Pancreas (tissue), 10 donors: ENCODE data around the gene ALDH9A1. TPM values are rescaled to one million over a fixed set of nuclear protein-coding genes. Genes with fewer than 3 reads are reported as not detected.
"Not testable (repeated sequence)": the region's sequence is repeated elsewhere in the genome, so short reads cannot be mapped to it uniquely, and the experiment has no call there.

ENCODE experiments used
- ATAC-seq, 4 donors: fragments of 200-7000 bp; cut with Tn5 transposase; one replicate each; pipeline versions ENCODE4 v1.8.0 to v1.9.1; 2020; ENCODE audit warnings: mild to moderate bottlenecking in 4 of 4, moderate library complexity in 4 of 4
- DNase-seq, 6 donors: peaks; one replicate each; pipeline ENCODE4 v3.0.0-alpha.2; 2020
- FAIRE-seq: peaks from 2 replicates; lab custom pipeline; 2012; peaks lifted over from hg19 to GRCh38; lab: Jason Lieb, UNC
- H3K27ac ChIP-seq, 4 donors: fragments of 200-600 bp; sonication (generic); 1 replicate in 3 of 4; 2 replicates in 1 of 4; pipeline versions ENCODE4 v1.5.0 to v1.8.0; 2020
- H3K27me3 ChIP-seq, 4 donors: fragments of 200-600 bp; one replicate each; pipeline ENCODE4 v1.8.0; 2021
- H3K36me3 ChIP-seq, 3 donors: fragments of 200-600 bp; sonication (generic) in 1 of 3; one replicate each; pipeline versions ENCODE4 v1.5.0 to v1.8.0; 2020 to 2021
- H3K4me1 ChIP-seq, 3 donors: fragments of 200-600 bp; one replicate each; pipeline ENCODE4 v1.8.0; 2021
- H3K4me3 ChIP-seq, 4 donors: fragments of 200-600 bp; sonication (generic) in 2 of 4; one replicate each; pipeline versions ENCODE4 v1.5.0 to v1.8.0; 2020 to 2021
- H3K9me3 ChIP-seq, 4 donors: fragments of 200-600 bp; one replicate each; pipeline ENCODE4 v1.8.0; 2021
- CTCF ChIP-seq, 4 donors: fragments of 200-600 bp; sonication (generic) in 3 of 4; IDR thresholded peaks; one replicate each; pipeline versions ENCODE4 v1.5.0 to v1.8.0; 2021; ENCODE audit warnings: antibody characterized with exemption in 4 of 4
- WGBS, 2 donors: extraction: QIAGEN DNeasy Blood & Tissue Kit; methylation state at CpG; one replicate each; pipeline ENCODE4 v1.1.7; 2013; 5-methylcytosine and 5-hydroxymethylcytosine counted together
- intact Hi-C, 3 donors: fragments of 100-400 bp; cut with DNase I; formaldehyde crosslinking; loops; one replicate each; pipeline versions ENCODE4 v1.11.1 to v1.14.2; 2022
- polyA plus RNA-seq, 2 donors: library from polyadenylated mRNA; stranded (reverse); fragments of 200-250 nt; gene quantifications; one replicate each; pipeline ENCODE4 v1.2.3, GENCODE V29; 2013
- total RNA-seq, 6 donors: library from RNA; stranded (reverse); fragmentation: NEBNext Ultra II Directional in 4 of 6; extraction: Animal tissue kit (Norgen Biotek cat#: 25700) in 4 of 6; gene quantifications; one replicate each; pipeline versions ENCODE4 v1.2.1 to v1.2.4, GENCODE V29; 2021 to 2023
- donor health status: healthy with polysubstance abuse.
- donor health status: DM: no; HTN: no; CAD: no; lungs with moderate emphysema.
- donor health status: DM: no; HTN: no; CAD: no.
- donor health status: control.
- donor health status: control.
- donor health status: Bipolar disorder and iron deficiency.
- donor health status: DM: yes; HTN: yes; CAD: no.
- donor health status: DM: no; HTN: no; CAD: no.
- donor health status: DM: no; HTN: no; CAD: no.
- donor health status: DM: yes; HTN: yes; CAD: no.

The ALDH9A1 gene
- total and polyA plus RNA-seq, 8 donors = 13.1 to 37.6 (median 23.1) TPM

- WGBS, 2 donors = 8 to 12% methylated on average over 4 of the region's 4 CpGs
- peak in 3 of 4 donors; percentile 37 to 53 (median 39) for TF ChIP-seq CTCF (IDR thresholded peaks at IDR 0.05)
- FAIRE-seq (no peak), ATAC-seq (peak; percentile 66 to 86 (median 76)), DNase-seq (peak in 3 of 6 donors; percentile 21 to 49 (median 38))
- H3K27me3 ChIP-seq = no peaks in the 10 kb centered on the region
- no peaks in the 10 kb centered on the region for H3K4me1 ChIP-seq
- H3K4me3 ChIP-seq = no peak overlapping the region
- H3K27ac ChIP-seq = no peak overlapping the region
- intact Hi-C loops = loop anchor here in 2 of 3 donors (5.0 to 10.0 kb wide), 2 partner anchors 194 to 197 kb away; no protein-coding TSS in a partner anchor
- no peaks in the 10 kb centered on the region for H3K9me3 ChIP-seq
- no peaks in the 10 kb centered on the region for H3K36me3 ChIP-seq
Observed at GRCh38 chr1:165717918-165718515, 19.7 kb upstream of the ALDH9A1 start.

DNA sequence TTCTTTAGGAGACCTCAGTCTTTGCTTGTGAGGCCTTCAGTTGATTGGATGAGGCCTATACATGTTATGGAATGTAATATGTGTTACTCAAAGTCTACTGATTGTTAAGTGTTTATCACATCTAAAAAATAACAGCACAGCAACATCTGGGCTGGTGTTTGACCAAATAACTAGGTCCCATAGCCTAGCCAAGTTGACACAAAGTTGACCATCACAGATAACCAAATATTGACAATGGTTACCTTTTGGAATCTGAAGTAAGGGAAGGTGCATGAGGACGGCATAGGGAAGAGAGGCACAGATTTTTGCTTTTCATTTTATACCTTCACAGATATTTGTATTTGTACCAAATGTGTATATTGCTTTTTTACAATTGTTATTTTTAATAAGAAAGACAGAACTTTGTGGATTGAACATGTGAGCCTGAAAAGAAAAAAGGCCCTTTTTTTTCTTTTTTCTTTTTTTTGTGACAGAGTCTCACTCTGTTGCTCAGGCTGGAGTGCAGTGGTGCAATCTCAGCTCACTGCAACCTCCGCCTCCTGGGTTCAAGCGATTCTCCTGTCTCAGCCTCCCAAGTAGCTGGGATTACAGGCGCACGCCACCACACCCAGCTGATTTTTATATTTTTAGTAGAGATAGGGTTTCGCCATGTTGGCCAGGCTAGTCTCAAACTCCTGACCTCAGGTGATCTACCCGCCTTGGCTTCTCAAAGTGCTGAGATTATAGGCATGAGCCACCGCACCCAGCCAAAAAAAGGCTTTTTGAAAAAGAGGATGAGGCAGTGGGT lies 18.1 kb upstream of the ALDH9A1 start:
- 76 to 84% methylated on average over 8 of the region's 8 CpGs for WGBS, 2 donors
- not testable (repeated sequence) for H3K36me3 ChIP-seq, DNase-seq, ATAC-seq, H3K27me3 ChIP-seq, H3K9me3 ChIP-seq, H3K4me1 ChIP-seq, FAIRE-seq, H3K27ac ChIP-seq, H3K4me3 ChIP-seq
- intact Hi-C loops = loop anchor here in 2 of 3 donors (5.0 to 10.0 kb wide), 2 partner anchors 196 to 198 kb away; no protein-coding TSS in a partner anchor

- WGBS, 2 donors = 89 to 93% methylated on average over 5 of the region's 5 CpGs
- ATAC-seq = no peak
- H3K9me3 ChIP-seq = no peaks in the 10 kb centered on the region
- H3K36me3 ChIP-seq = no peaks in the 10 kb centered on the region
- H3K4me3 ChIP-seq = no peak overlapping the region
- no peak for TF ChIP-seq CTCF (IDR thresholded peaks at IDR 0.05)
- H3K4me1 ChIP-seq = no peaks in the 10 kb centered on the region
- no peak for DNase-seq
- H3K27me3 ChIP-seq = no peaks in the 10 kb centered on the region
- intact Hi-C loops = loop anchor here in 1 of 3 donors (10.0 kb wide), 1 partner anchor 202 kb away; no protein-coding TSS in a partner anchor
- H3K27ac ChIP-seq = no peak overlapping the region
- no peak for FAIRE-seq
Observed at GRCh38 chr1:165712764-165713163, 14.4 kb upstream of the ALDH9A1 start.

GRCh38 chr1:165707984-165708706 lies 9.8 kb upstream of the ALDH9A1 start:
- no peak for TF ChIP-seq CTCF (IDR thresholded peaks at IDR 0.05)
- no peaks in the 10 kb centered on the region for H3K36me3 ChIP-seq
- H3K4me1 ChIP-seq = no peaks in the 10 kb centered on the region
- H3K27ac ChIP-seq = no peak overlapping the region
- no peak overlapping the region for H3K4me3 ChIP-seq
- H3K9me3 ChIP-seq = no peaks in the 10 kb centered on the region
- DNase-seq = no peak
- FAIRE-seq = no peak
- no peak for ATAC-seq
- 68 to 74% methylated on average over 9 to 11 of the region's 11 CpGs for WGBS, 2 donors
- intact Hi-C loops = loop anchor here in 1 of 3 donors (5.0 kb wide), 1 partner anchor 209 kb away; no protein-coding TSS in a partner anchor
- no peaks in the 10 kb centered on the region for H3K27me3 ChIP-seq

- WGBS, 2 donors = 81 to 83% methylated on average over 2 of the region's 2 CpGs
- Histone ChIP-seq H3K4me3 (no peak overlapping the region), H3K36me3 (no peaks in the 10 kb centered on the region), H3K27me3 (no peaks in the 10 kb centered on the region), H3K4me1 (no peaks in the 10 kb centered on the region), H3K27ac (no peak overlapping the region), H3K9me3 (no peaks in the 10 kb centered on the region)
- ATAC-seq (no peak), FAIRE-seq (no peak), DNase-seq (no peak)
- no peak for TF ChIP-seq CTCF (IDR thresholded peaks at IDR 0.05)
- intact Hi-C loops = no loop called here
Observed at GRCh38 chr1:165703648-165704047, 5.3 kb upstream of the ALDH9A1 start.

DNA sequence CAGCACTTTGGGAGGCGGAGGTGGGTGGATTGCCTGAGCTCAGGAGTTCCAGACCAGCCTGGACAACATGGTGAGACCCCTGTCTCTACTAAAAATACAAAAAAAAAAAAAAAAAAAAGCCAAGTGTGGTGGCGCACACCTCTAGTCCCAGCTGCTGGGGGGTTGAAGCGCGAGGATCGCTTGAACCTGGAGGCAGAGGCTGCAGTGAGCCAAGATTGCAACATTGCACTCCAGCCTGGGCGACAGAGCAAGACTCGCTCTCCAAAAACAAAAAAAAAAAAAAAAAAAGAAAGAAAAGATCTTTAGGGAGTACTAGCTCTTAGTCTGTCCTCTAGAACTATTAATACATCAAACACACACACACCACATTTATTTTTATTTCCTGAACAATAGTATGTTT lies 3.6 kb upstream of the ALDH9A1 start:
- ATAC-seq, H3K27me3 ChIP-seq, FAIRE-seq, intact Hi-C loops, DNase-seq, H3K4me3 ChIP-seq, H3K4me1 ChIP-seq, H3K9me3 ChIP-seq, H3K27ac ChIP-seq, H3K36me3 ChIP-seq: not testable (repeated sequence)
- 86 to 97% methylated on average over 7 of the region's 7 CpGs for WGBS, 2 donors
